Nephron (organoid): ENCODE results near the gene CNGA2.
A peak's percentile ranks its signal among the peaks of the same experiment; 100 is the strongest.

Source experiments
- H3K27ac Mint-ChIP-seq, 3 experiments: 2 replicates each; pipeline ENCODE4 v1.8.0; 2020; ENCODE audit warnings: mixed read lengths in 3 of 3, mild to moderate bottlenecking in 2 of 3, moderate library complexity in 1 of 3
- H3K27me3 Mint-ChIP-seq: 2 replicates; pipeline ENCODE4 v1.8.0; 2021; ENCODE audit warnings: low read depth, mild to moderate bottlenecking, moderate library complexity, mixed read lengths
- H3K36me3 Mint-ChIP-seq: 2 replicates; pipeline ENCODE4 v1.8.0; 2020; ENCODE audit warnings: low read depth, mixed read lengths
- H3K4me1 Mint-ChIP-seq: 2 replicates; pipeline ENCODE4 v1.8.0; 2020; ENCODE audit warnings: mixed read lengths
- H3K4me3 Mint-ChIP-seq, 3 experiments: 2 replicates each; pipeline ENCODE4 v1.8.0; 2020; ENCODE audit warnings: mild to moderate bottlenecking in 3 of 3, mixed read lengths in 3 of 3, moderate library complexity in 2 of 3
- H3K9me3 Mint-ChIP-seq: 2 replicates; pipeline ENCODE4 v1.8.0; 2020; ENCODE audit warnings: mixed read lengths
- CTCF ChIP-seq, 3 experiments: fragments of 200-600 bp; sonication (generic); IDR thresholded peaks; one replicate each; pipeline ENCODE4 v1.5.0; 2021; ENCODE audit warnings: antibody characterized with exemption in 3 of 3; ENCODE audit not compliant: unreplicated experiment in 3 of 3

CNGA2 gene

GRCh38 chrX:151745651-151746050 is 11.1 kb downstream of the CNGA2 start:
- Mint-ChIP-seq H3K9me3 (peaks cover 11% of the 10 kb centered on the region), H3K4me1 (peaks cover 10% of the 10 kb centered on the region), H3K27ac (no peak overlapping the region), H3K4me3 (no peak overlapping the region), H3K27me3 (no peaks in the 10 kb centered on the region), H3K36me3 (no peaks in the 10 kb centered on the region)
- no peak for TF ChIP-seq CTCF (IDR thresholded peaks at IDR 0.05; ENCODE audit: unreplicated experiment in 3 of 3)

GRCh38 chrX:151746502-151746901 is 12.0 kb downstream of the CNGA2 start:
- H3K4me3 Mint-ChIP-seq, result no peak overlapping the region
- peaks cover 10% of the 10 kb centered on the region for H3K4me1 Mint-ChIP-seq
- no peaks in the 10 kb centered on the region for H3K27me3 Mint-ChIP-seq
- no peaks in the 10 kb centered on the region for H3K36me3 Mint-ChIP-seq
- no peak overlapping the region for H3K27ac Mint-ChIP-seq
- peaks cover 8% of the 10 kb centered on the region for H3K9me3 Mint-ChIP-seq
- TF ChIP-seq CTCF (IDR thresholded peaks at IDR 0.05; ENCODE audit: unreplicated experiment in 3 of 3), result no peak

DNA sequence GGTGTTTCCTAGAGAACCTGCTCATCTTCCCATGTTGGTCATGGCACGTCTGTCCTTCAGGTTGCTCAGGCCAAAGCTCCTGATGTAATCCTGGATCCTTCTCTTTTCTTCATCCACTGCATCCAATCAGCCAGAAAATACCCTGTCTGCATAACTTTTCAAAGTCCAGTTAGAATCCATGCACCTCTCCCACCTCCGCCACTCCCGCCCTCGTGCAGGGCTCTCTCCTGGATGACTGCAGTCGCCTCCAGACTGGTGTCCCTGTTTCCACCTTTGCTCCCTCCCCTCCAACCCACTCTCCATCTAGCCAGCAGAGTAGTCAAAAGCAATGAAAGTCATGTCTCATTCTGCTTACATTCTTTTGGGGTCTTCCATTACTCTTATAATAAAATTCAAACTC is 16.0 kb downstream of the CNGA2 start:
- H3K27ac Mint-ChIP-seq, result no peak overlapping the region
- no peaks in the 10 kb centered on the region for H3K36me3 Mint-ChIP-seq
- H3K4me3 Mint-ChIP-seq, result no peak overlapping the region
- peaks cover 11% of the 10 kb centered on the region for H3K27me3 Mint-ChIP-seq
- H3K9me3 Mint-ChIP-seq, result peaks cover 11% of the 10 kb centered on the region
- TF ChIP-seq CTCF (IDR thresholded peaks at IDR 0.05; ENCODE audit: unreplicated experiment in 3 of 3), result no peak
- peaks cover 25% of the 10 kb centered on the region for H3K4me1 Mint-ChIP-seq

DNA sequence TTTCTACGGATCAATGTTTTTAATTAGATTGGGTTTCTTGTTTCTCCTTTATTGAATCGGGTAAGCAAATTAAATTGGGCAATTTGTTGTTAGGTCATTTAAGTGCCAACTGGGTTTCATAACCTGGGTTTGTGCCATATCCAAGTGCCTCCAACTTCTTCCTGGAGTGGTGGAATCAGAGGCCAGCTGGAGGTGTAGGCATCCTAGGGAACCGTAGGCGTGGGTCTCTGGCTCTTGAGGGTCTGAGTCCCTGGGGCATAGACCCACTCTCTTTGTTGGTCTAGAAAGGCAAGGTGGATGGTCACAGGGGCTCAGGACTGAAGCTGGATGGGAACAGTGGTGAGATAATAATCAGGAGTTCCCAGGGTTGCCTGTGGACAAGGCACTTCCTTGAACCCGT is 18.3 kb downstream of the CNGA2 start:
- H3K27me3 Mint-ChIP-seq, result peaks cover 25% of the 10 kb centered on the region
- no peak for TF ChIP-seq CTCF (IDR thresholded peaks at IDR 0.05; ENCODE audit: unreplicated experiment in 3 of 3)
- H3K9me3 Mint-ChIP-seq, result peaks cover 16% of the 10 kb centered on the region
- H3K4me3 Mint-ChIP-seq, result no peak overlapping the region
- H3K27ac Mint-ChIP-seq, result no peak overlapping the region
- H3K4me1 Mint-ChIP-seq, result peaks cover 25% of the 10 kb centered on the region
- H3K36me3 Mint-ChIP-seq, result no peaks in the 10 kb centered on the region

DNA sequence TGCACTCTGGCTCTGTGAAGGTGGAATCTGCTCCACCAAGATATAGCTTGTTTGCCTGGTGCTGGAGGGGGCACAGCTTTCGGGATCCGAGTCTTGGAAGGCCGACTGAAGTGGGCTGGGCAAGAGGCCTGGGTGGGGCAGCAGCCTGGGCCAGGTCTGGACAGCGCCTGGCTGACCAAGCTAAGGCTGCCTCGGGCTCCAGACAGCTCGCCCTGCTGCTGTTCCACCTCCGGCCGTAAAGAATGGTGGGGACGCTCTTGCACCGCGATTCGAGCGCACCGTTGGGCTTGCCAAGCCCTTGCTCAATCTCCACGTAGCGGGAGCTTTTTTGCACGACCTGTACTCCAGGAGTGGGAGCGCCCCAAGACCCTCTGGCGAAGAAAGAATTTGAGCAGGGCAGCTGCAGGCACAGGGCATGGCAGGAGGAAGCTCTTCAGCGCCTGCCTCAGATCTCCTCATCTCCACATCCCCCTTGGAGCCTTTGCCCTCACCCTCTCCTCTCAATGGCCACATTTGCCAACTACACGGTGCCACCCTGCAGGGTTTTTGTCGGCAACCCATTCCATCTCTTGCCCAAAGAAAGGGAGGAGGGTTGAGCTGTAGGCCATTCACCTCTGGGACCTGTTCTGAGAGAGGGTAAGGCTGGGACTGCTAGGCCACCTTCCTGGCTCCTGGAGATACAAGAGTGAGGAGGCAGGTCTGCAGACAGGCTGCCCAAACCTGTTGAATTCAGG is 18.9 kb downstream of the CNGA2 start:
- Mint-ChIP-seq H3K9me3 (peaks cover 21% of the 10 kb centered on the region), H3K4me1 (peaks cover 25% of the 10 kb centered on the region), H3K27me3 (peaks cover 25% of the 10 kb centered on the region), H3K36me3 (no peaks in the 10 kb centered on the region), H3K4me3 (no peak overlapping the region), H3K27ac (no peak overlapping the region)
- peak; percentile 69 to 77 (median 71) for TF ChIP-seq CTCF (IDR thresholded peaks at IDR 0.05; ENCODE audit: unreplicated experiment in 3 of 3)

DNA sequence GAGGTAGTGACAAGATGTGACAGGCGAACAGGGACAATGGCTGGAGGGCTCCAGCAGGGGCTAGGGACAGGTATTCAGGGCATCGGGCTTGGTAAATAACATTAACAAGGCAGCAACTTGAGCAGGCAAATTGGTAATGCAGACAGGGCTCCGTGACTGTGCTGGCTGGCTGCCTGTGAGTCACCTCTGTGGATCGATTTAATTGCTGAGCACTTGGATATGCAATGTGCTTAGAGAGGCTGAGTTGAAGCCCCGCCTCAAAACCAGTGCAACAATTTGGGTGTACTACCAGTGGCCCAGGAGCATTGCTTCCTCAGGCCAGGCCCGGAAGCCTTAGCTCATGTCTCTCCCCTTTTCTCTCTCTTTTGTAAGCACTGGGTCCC is 19.5 kb downstream of the CNGA2 start:
- Mint-ChIP-seq H3K9me3 (peaks cover 21% of the 10 kb centered on the region), H3K27ac (peak overlapping the region in 1 of 3 experiments; percentile 33), H3K36me3 (no peaks in the 10 kb centered on the region), H3K4me1 (peaks cover 23% of the 10 kb centered on the region), H3K27me3 (peaks cover 25% of the 10 kb centered on the region), H3K4me3 (no peak overlapping the region)
- no peak for TF ChIP-seq CTCF (IDR thresholded peaks at IDR 0.05; ENCODE audit: unreplicated experiment in 3 of 3)
